Memory B cell (primary cell): Measurements from ENCODE around the gene TENM4.

Source experiments
- ATAC-seq: fragments of 150-1000 bp; cut with Tn5 transposase; 2 replicates; pipeline ENCODE4 v1.10.0; 2021; ENCODE audit warnings: low read depth, mild to moderate bottlenecking, moderate library complexity
- DNase-seq, 2 donors: peaks; one replicate each; pipeline ENCODE4 v3.0.0; 2022; ENCODE audit warnings: low spot score in 2 of 2
- H3K27ac Mint-ChIP-seq: one replicate; pipeline ENCODE4 v1.8.0; 2022; ENCODE audit warnings: mild to moderate bottlenecking, moderate library complexity, mixed read lengths
- H3K27me3 Mint-ChIP-seq: one replicate; pipeline ENCODE4 v1.8.0; 2022; ENCODE audit warnings: mixed read lengths
- H3K36me3 Mint-ChIP-seq: one replicate; pipeline ENCODE4 v1.8.0; 2022; ENCODE audit warnings: mild to moderate bottlenecking, mixed read lengths
- H3K4me1 Mint-ChIP-seq: one replicate; pipeline ENCODE4 v1.8.0; 2022; ENCODE audit warnings: mixed read lengths
- H3K4me3 Mint-ChIP-seq: one replicate; pipeline ENCODE4 v1.8.0; 2022; ENCODE audit warnings: mild to moderate bottlenecking, moderate library complexity, mixed read lengths
- H3K9me3 Mint-ChIP-seq: one replicate; pipeline ENCODE4 v1.8.0; 2022; ENCODE audit warnings: mixed read lengths

Gene TENM4

DNA sequence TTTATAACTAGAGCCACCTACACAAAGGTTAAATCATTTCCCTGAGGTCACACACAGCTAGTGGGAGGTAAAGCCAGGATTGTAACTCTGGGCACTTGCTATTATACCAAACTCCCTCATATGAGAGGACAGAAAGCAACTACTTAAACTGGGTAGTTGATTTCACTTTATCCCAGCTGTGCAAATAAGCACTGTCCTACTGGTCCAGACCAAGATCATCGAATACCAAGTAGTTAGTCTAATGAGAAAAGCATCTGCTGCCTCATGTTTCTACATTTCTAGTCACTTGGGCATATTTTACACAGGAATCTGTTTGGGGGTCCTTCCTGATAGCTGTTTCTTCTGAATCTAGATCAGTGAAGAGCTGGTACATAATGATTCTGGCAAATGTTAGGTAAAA, 687.5 kb downstream of the TENM4 start:
- DNase-seq (no peak), ATAC-seq (no peak)
- Mint-ChIP-seq H3K9me3 (no peaks in the 10 kb centered on the region), H3K36me3 (no peaks in the 10 kb centered on the region), H3K4me1 (no peaks in the 10 kb centered on the region), H3K4me3 (no peak overlapping the region), H3K27me3 (peaks cover 3% of the 10 kb centered on the region), H3K27ac (no peak overlapping the region)

DNA sequence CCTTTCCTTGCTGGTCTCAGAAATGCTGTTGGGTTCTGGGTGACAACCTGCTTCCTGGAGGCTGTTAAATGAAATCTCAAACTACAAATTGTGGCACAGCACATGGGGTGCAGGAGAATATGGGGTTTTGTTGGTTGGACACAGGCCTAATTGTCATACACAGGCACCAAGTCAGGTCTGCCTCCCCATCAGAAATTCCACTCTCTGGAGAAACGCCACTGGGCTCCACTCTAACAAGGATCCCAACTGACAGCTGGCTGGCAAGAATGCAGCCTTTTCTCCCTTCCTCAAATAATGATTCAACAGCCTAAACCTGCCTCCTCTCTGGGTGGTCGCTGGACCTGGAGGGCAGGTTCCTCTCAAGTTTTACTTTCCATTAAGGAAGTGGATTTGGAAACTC, 688.3 kb downstream of the TENM4 start:
- H3K4me1 Mint-ChIP-seq = no peaks in the 10 kb centered on the region
- no peak overlapping the region for H3K4me3 Mint-ChIP-seq
- H3K27ac Mint-ChIP-seq = no peak overlapping the region
- no peak for ATAC-seq
- no peaks in the 10 kb centered on the region for H3K9me3 Mint-ChIP-seq
- no peak for DNase-seq
- H3K27me3 Mint-ChIP-seq = peaks cover 3% of the 10 kb centered on the region
- no peaks in the 10 kb centered on the region for H3K36me3 Mint-ChIP-seq

DNA sequence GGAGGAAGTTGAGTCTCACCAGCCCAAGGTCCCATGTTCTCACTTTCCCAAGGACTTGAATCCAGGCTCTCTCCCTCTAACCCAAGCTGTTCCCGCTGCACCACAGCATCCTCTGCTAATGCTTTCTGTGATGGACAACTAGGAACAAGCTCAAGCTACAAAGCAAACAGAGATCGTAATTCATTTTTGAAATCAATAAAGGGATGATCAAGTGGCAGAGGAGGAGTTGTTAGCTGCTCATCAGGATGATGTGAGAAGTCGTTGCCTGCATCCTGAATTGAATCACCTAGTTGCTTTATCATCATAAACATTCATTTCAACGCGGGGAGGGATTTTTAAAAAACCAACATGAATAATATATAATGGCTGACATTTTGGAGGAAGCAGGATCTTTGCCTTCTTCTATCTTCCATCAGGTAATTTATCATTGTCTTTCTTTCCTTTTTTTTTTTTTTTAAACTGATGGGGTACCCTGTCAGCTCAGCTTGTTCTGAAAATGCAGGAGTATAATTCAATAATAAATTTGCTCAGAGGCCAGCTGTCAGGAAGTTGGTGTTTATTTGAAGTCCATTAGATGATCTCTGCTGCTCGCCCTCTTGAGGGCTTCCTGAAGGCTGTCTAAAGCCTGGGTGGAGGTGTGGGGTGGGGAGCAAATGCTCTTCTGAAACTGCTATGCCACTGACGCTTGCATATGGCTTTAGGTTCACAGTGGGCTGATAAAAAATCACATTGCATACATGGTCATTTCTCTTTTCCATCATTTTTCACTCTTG, 691.7 kb downstream of the TENM4 start:
- no peaks in the 10 kb centered on the region for H3K4me1 Mint-ChIP-seq
- H3K27me3 Mint-ChIP-seq = peaks cover 9% of the 10 kb centered on the region
- H3K9me3 Mint-ChIP-seq = no peaks in the 10 kb centered on the region
- no peak overlapping the region for H3K4me3 Mint-ChIP-seq
- no peak overlapping the region for H3K27ac Mint-ChIP-seq
- ATAC-seq (no peak), DNase-seq (no peak)
- H3K36me3 Mint-ChIP-seq = no peaks in the 10 kb centered on the region

DNA sequence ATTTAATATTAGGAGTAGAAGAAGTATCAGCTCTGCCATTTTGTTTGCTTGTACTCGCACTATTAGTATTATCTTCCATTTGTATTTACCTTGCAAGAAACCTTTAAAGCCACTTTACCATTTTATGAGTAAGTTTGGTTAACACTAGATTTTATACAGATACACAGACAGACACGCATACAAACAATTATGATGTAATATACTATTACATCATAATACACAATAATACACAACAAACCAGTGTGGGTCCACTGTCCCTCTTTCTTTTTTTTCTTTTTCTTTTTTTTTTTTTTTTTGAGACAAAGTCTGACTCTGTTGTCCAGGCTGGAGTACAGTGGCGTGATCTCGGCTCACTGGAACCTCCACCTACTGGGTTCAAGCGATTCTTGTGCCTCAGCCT, 695.9 kb downstream of the TENM4 start:
- no peak for ATAC-seq
- no peak overlapping the region for H3K4me3 Mint-ChIP-seq
- no peaks in the 10 kb centered on the region for H3K36me3 Mint-ChIP-seq
- DNase-seq = no peak
- H3K27me3 Mint-ChIP-seq = peaks cover 6% of the 10 kb centered on the region
- H3K9me3 Mint-ChIP-seq = no peaks in the 10 kb centered on the region
- H3K27ac Mint-ChIP-seq = no peak overlapping the region
- H3K4me1 Mint-ChIP-seq = no peaks in the 10 kb centered on the region

DNA sequence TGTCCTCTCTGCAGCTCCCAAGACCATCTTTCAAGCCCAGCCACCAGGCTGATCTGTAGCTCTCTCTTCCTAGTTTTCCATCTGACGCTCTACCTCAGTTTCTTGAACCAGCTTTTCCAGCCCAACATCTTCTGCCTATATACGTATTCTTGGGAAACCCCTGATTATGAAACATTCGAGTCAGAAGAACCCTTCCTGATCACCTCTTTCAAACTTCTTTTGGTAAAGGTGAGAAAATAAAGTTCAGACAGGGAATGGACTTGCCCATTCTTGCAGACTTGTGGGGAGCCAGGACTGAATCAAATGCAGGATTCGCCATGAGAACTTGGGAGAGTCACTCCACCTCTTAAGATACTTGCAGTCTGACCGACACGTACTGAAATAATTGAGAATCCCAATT, 696.6 kb downstream of the TENM4 start:
- H3K4me3 Mint-ChIP-seq = no peak overlapping the region
- no peaks in the 10 kb centered on the region for H3K4me1 Mint-ChIP-seq
- H3K9me3 Mint-ChIP-seq = no peaks in the 10 kb centered on the region
- no peaks in the 10 kb centered on the region for H3K36me3 Mint-ChIP-seq
- ATAC-seq (no peak), DNase-seq (no peak)
- peaks cover 7% of the 10 kb centered on the region for H3K27me3 Mint-ChIP-seq
- H3K27ac Mint-ChIP-seq = no peak overlapping the region

DNA sequence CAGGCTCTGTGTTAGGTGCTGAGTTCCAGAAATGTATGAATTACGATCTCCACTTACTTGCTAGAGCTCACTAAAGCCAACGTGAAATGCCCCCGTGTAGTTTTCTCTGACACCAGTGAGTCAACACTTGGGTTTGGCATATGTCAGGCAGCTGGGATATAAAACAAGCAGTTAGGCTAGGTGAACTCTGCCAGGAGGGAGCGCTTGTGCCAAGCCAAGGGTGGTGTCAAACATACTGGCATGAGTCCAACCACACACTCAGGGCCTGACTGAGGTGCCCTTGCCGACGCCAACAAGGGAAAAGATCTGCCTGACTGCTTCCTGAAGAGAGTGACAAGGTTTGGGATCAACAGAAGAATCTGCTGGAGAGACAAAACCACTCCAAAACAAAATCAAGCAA, 698.4 kb downstream of the TENM4 start:
- no peaks in the 10 kb centered on the region for H3K36me3 Mint-ChIP-seq
- H3K27me3 Mint-ChIP-seq = peaks cover 7% of the 10 kb centered on the region
- H3K4me3 Mint-ChIP-seq = no peak overlapping the region
- no peak for ATAC-seq
- H3K4me1 Mint-ChIP-seq = no peaks in the 10 kb centered on the region
- no peak for DNase-seq
- H3K9me3 Mint-ChIP-seq = no peaks in the 10 kb centered on the region
- no peak overlapping the region for H3K27ac Mint-ChIP-seq

DNA sequence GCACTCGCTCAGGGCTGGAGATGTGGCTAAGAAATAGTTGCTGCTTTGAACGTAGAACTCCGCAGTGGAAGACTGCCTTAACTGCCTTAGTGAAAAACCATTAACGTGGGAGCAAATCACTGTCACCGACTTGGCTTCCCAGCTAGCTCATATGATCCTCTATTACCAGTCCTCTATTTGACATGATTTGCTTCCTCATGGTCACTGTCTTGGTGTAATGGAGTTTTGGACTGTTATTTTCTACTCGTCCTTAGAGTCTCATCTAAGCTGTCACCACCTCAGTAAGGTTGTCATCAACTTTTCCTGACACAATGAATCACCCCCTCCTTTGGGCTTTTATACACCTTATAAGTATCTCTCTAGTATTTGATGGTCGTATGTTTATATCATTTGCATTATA, 699.1 kb downstream of the TENM4 start:
- no peak overlapping the region for H3K27ac Mint-ChIP-seq
- DNase-seq (no peak), ATAC-seq (no peak)
- H3K4me1 Mint-ChIP-seq = no peaks in the 10 kb centered on the region
- H3K9me3 Mint-ChIP-seq = no peaks in the 10 kb centered on the region
- peaks cover 6% of the 10 kb centered on the region for H3K27me3 Mint-ChIP-seq
- H3K36me3 Mint-ChIP-seq = no peaks in the 10 kb centered on the region
- no peak overlapping the region for H3K4me3 Mint-ChIP-seq

DNA sequence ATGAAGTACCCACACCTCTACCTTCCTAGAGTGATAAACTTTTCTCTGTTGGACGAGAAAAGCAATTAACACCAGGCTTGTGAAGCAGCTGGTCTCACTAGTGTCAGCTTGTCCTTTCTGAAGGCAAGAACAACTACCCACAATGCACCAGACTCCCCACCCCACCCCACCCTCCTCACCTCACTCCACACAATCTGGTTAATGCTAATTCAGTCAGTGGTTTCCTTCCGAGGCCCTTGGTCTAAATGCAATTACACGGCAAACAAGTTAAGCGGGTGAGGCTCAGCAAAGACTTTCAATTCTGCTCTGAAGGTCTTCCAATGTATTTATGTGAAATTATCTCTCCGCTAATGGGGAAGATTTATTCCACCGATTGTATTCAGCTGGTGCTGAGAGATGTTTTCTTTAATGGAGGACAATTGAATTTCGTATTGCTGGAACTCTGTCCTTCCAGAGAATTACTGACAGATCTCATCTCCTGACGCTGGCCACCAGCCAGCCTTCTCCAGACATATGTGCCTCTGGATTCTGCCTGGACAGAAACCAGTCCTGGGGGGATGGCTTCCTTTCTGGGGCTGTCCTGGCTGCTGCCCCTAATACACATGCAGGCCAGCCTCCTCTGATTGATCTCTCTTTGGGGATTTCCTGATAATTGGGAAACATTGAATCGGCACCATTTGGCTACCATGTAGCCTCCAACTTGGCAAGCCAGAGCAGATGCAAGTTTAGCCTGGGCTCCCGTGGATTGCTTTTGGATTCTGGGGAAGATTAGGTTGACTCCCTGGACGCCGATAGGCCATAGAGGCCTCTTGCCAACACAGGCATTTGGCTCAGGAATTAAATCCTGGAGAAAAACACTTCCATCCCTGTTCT, 700.4 kb downstream of the TENM4 start:
- H3K27ac Mint-ChIP-seq = no peak overlapping the region
- ATAC-seq (no peak), DNase-seq (no peak)
- H3K36me3 Mint-ChIP-seq = no peaks in the 10 kb centered on the region
- H3K27me3 Mint-ChIP-seq = peaks cover 2% of the 10 kb centered on the region
- no peak overlapping the region for H3K4me3 Mint-ChIP-seq
- no peaks in the 10 kb centered on the region for H3K9me3 Mint-ChIP-seq
- H3K4me1 Mint-ChIP-seq = no peaks in the 10 kb centered on the region

DNA sequence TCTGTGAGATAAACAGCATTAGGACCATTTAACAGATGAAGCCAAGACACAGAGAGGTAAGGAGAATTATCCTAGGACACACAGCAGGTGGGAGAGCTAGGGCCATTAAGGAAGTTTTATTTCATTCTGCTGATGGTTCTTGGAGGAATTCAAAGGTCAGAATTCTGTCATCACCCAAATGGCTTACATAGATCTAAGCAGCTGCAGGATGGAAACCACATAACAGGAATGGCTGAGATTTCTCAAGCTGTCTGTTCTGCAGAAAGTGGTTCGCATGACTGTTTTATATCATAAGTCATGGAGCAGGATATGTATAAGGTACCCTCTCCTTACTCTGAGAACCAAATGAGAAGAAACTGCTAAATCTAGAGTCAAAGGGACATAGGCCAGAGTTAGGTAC, 702.9 kb downstream of the TENM4 start:
- H3K4me1 Mint-ChIP-seq = no peaks in the 10 kb centered on the region
- peaks cover 2% of the 10 kb centered on the region for H3K27me3 Mint-ChIP-seq
- no peak overlapping the region for H3K4me3 Mint-ChIP-seq
- H3K36me3 Mint-ChIP-seq = no peaks in the 10 kb centered on the region
- H3K27ac Mint-ChIP-seq = no peak overlapping the region
- no peak for DNase-seq
- ATAC-seq = no peak
- no peaks in the 10 kb centered on the region for H3K9me3 Mint-ChIP-seq

DNA sequence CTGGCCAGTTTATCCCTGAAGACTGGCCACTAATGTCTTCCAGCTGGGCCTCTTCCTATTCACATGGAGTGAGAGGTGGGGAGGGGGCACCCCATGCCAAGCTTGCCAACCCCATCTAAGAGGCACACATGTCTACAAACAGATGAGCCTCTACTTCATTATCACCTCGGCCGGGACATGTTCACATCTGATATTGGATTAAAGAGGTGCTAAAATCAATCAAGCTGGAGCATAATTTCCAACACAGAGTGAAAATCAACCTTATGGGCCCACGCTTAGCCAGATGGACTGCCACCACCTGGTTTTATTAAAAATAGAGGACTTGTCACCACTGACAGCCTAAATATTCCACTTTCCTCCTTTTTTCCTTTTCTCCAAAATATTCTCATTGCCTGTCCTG, 703.5 kb downstream of the TENM4 start:
- ATAC-seq (no peak), DNase-seq (no peak)
- Mint-ChIP-seq H3K36me3 (no peaks in the 10 kb centered on the region), H3K9me3 (no peaks in the 10 kb centered on the region), H3K27me3 (peaks cover 2% of the 10 kb centered on the region), H3K4me1 (no peaks in the 10 kb centered on the region), H3K27ac (no peak overlapping the region), H3K4me3 (no peak overlapping the region)

DNA sequence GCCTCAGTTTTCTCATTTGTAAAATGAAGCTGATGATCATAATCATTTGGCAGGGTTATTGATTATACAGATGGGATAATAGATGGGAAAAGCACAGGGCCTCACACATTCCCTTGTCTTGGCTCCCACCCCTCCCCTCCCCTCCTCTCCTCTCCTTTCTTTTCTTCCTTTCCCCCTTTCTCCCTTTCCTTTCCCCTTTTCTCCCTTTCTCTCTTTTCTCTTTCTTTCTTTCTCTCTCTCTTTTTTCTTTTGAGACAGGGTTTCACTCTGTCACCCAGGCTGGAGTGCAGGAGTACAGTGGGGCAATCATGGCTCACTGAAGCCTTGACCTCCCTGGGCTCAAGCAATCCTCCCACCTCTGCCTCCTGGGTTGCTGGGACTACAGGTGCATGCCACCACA, 705.1 kb downstream of the TENM4 start:
- Mint-ChIP-seq H3K36me3 (no peaks in the 10 kb centered on the region), H3K27me3 (peaks cover 2% of the 10 kb centered on the region), H3K9me3 (no peaks in the 10 kb centered on the region), H3K4me3 (no peak overlapping the region), H3K4me1 (no peaks in the 10 kb centered on the region), H3K27ac (no peak overlapping the region)
- DNase-seq = no peak
- ATAC-seq = no peak

DNA sequence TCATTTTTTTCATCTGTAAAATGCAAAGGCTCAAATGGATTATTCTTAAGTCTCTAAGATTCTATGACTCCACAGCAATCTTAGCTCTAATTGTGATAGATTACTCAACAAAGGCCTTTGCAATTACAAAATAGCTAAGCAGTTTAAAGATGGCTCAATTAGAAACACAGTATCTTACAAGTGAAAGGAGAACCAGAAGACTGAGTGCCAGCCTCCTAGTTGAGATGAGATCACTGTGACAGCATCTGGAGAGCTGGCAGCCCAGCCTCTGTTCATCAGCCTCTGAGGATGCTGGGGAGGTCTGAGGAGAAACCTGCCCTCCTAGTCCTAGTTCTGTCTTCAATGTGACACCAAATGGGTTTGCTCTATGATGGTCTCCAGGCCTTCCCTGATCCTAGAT, 707.8 kb downstream of the TENM4 start:
- Mint-ChIP-seq H3K4me3 (no peak overlapping the region), H3K36me3 (no peaks in the 10 kb centered on the region), H3K9me3 (peaks cover 1% of the 10 kb centered on the region), H3K27me3 (peaks cover 6% of the 10 kb centered on the region), H3K27ac (no peak overlapping the region), H3K4me1 (peaks cover 5% of the 10 kb centered on the region)
- ATAC-seq = no peak
- DNase-seq = no peak

DNA sequence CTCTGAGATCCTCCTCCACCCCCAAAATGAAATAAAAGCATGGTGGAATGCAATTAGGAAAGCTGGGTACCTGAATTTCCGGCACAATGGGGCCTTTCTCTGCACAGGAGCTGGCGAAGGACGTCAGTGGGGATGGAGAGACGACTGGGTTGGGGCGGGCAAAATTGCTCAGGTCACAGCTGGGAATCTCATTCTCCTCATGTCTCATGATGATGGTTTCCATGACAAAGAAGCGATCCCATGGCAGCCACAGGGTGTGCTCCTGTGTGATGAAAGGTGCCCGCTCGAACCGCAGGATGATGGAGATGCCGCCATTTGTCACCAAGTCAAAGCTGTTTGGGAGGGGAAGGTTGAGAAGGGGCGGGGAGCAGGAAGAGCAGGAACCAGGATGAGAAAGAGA, 708.6 kb downstream of the TENM4 start:
- Mint-ChIP-seq H3K4me1 (peaks cover 5% of the 10 kb centered on the region), H3K36me3 (no peaks in the 10 kb centered on the region), H3K27me3 (peaks cover 6% of the 10 kb centered on the region), H3K27ac (no peak overlapping the region), H3K4me3 (no peak overlapping the region), H3K9me3 (peaks cover 1% of the 10 kb centered on the region)
- ATAC-seq (no peak), DNase-seq (no peak)

DNA sequence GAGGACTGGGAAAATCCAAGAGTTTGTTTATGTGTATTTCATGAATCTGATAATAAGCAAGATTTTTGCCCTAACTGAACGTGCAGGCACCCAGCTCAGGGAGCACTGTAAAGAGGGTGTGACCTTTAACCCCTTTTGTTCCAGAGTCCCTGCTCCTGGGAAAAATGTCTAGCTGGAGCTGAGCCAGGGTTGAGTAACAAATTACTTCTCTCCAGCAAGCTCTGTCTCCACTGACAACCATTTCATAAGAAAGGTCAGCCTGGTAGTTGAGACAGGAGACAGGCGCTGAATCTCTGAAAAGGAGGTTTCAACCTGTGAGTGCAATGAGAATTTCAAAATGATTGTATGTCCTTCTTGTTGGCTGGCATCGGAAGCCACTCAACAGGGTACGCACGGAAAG, 709.8 kb downstream of the TENM4 start:
- H3K36me3 Mint-ChIP-seq = no peaks in the 10 kb centered on the region
- peaks cover 5% of the 10 kb centered on the region for H3K4me1 Mint-ChIP-seq
- DNase-seq (no peak), ATAC-seq (no peak)
- H3K9me3 Mint-ChIP-seq = peaks cover 1% of the 10 kb centered on the region
- no peak overlapping the region for H3K4me3 Mint-ChIP-seq
- peaks cover 6% of the 10 kb centered on the region for H3K27me3 Mint-ChIP-seq
- H3K27ac Mint-ChIP-seq = no peak overlapping the region
